ENCODE data around the gene COP1.
A peak's percentile ranks its signal among the peaks of the same experiment; 100 is the strongest.
"Not testable (repeated sequence)": the region's sequence is repeated elsewhere in the genome, so short reads cannot be mapped to it uniquely, and the experiment has no call there.

Gene COP1

GRCh38 chr1:176032040-176032645, 174.9 kb downstream of the COP1 start:
- H3K9me3 ChIP-seq (ENCODE audit: severe bottlenecking) = no peaks in the 10 kb centered on the region
- DNase-seq = no peak
- no peak for TF ChIP-seq CTCF (IDR thresholded peaks at IDR 0.05; ENCODE audit: low read depth, low read length)
- peaks cover 2% of the 10 kb centered on the region; the same call in 1 of the 2 replicates for H3K36me3 ChIP-seq
- no peak overlapping the region for H3K27ac ChIP-seq
- H3K27me3 ChIP-seq (ENCODE audit: insufficient read depth, low read depth, severe bottlenecking) = no peaks in the 10 kb centered on the region
- H3K4me3 ChIP-seq (ENCODE audit: low read depth, low read length) = no peak overlapping the region

GRCh38 chr1:176029609-176030008, 177.5 kb downstream of the COP1 start:
- Histone ChIP-seq H3K27me3 (ENCODE audit: insufficient read depth, low read depth, severe bottlenecking) (no peaks in the 10 kb centered on the region), H3K36me3 (peaks cover 4% of the 10 kb centered on the region), H3K9me3 (ENCODE audit: severe bottlenecking) (no peaks in the 10 kb centered on the region), H3K27ac (no peak overlapping the region), H3K4me3 (ENCODE audit: low read depth, low read length) (no peak overlapping the region)
- no peak for TF ChIP-seq CTCF (IDR thresholded peaks at IDR 0.05; ENCODE audit: low read depth, low read length)
- DNase-seq = no peak

GRCh38 chr1:176029155-176029554, 177.9 kb downstream of the COP1 start:
- no peaks in the 10 kb centered on the region for H3K9me3 ChIP-seq (ENCODE audit: severe bottlenecking)
- H3K27ac ChIP-seq = no peak overlapping the region
- no peaks in the 10 kb centered on the region for H3K27me3 ChIP-seq (ENCODE audit: insufficient read depth, low read depth, severe bottlenecking)
- H3K36me3 ChIP-seq = peaks cover 4% of the 10 kb centered on the region
- no peak overlapping the region for H3K4me3 ChIP-seq (ENCODE audit: low read depth, low read length)
- no peak for TF ChIP-seq CTCF (IDR thresholded peaks at IDR 0.05; ENCODE audit: low read depth, low read length)
- no peak for DNase-seq

- not testable (repeated sequence) for H3K4me3 ChIP-seq (ENCODE audit: low read depth, low read length); H3K27me3 ChIP-seq (ENCODE audit: insufficient read depth, low read depth, severe bottlenecking); H3K36me3 ChIP-seq; H3K9me3 ChIP-seq (ENCODE audit: severe bottlenecking); H3K27ac ChIP-seq
- peak; percentile 16 for DNase-seq
Observed at GRCh38 chr1:176027934-176028333, 179.2 kb downstream of the COP1 start.

GRCh38 chr1:176022574-176022973, 184.5 kb downstream of the COP1 start:
- no peak overlapping the region for H3K27ac ChIP-seq
- DNase-seq = no peak
- H3K27me3 ChIP-seq (ENCODE audit: insufficient read depth, low read depth, severe bottlenecking) = no peaks in the 10 kb centered on the region
- H3K9me3 ChIP-seq (ENCODE audit: severe bottlenecking) = no peaks in the 10 kb centered on the region
- TF ChIP-seq CTCF (IDR thresholded peaks at IDR 0.05; ENCODE audit: low read depth, low read length) = no peak
- H3K36me3 ChIP-seq = peaks cover 10% of the 10 kb centered on the region
- H3K4me3 ChIP-seq (ENCODE audit: low read depth, low read length) = no peak overlapping the region

- TF ChIP-seq CTCF (IDR thresholded peaks at IDR 0.05; ENCODE audit: low read depth, low read length) = no peak
- no peak for DNase-seq
- no peak overlapping the region for H3K27ac ChIP-seq
- no peaks in the 10 kb centered on the region for H3K9me3 ChIP-seq (ENCODE audit: severe bottlenecking)
- H3K27me3 ChIP-seq (ENCODE audit: insufficient read depth, low read depth, severe bottlenecking) = no peaks in the 10 kb centered on the region
- no peak overlapping the region for H3K4me3 ChIP-seq (ENCODE audit: low read depth, low read length)
- peaks cover 5% of the 10 kb centered on the region; the same call in 1 of the 2 replicates for H3K36me3 ChIP-seq
Observed at GRCh38 chr1:176017722-176018121, 189.4 kb downstream of the COP1 start.
